ENCODE measurements around the gene TLCD5.

Gene TLCD5

DNA sequence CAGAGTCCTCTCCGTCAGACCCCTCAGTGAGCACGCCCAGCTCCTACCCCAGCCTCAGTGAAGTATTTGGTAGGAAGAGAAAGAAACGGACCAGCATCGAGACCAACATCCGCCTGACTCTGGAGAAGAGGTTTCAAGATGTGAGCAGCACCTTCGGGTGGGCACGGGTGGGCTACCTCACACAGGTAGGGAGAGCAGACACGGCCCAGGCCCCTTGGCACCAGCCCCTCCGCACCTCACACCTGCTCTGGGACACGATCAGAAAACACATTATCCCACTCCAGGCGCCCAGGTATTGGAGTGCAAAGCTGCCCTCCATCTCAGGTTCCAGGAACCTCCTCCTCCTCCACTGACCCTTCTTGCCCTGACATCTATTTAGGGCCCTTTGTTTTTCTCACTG, 17.6 kb upstream of the TLCD5 start:
- peaks cover 3 to 8% of the 10 kb centered on the region in 2 donors for H3K27me3 ChIP-seq (ENCODE audit: control insufficient read depth in 1 of 2, insufficient read depth in 2 of 2, low read length in 2 of 2)
- no peaks in the 10 kb centered on the region for H3K36me3 ChIP-seq (ENCODE audit: control insufficient read depth in 2 of 2, insufficient read depth in 2 of 2, low read length in 2 of 2)
- no peaks in the 10 kb centered on the region for H3K4me1 ChIP-seq (ENCODE audit: control insufficient read depth, insufficient read depth, low read length)
- H3K9me3 ChIP-seq (ENCODE audit: control insufficient read depth in 2 of 2, low read length in 2 of 2) = no peaks in the 10 kb centered on the region
- no peak overlapping the region for H3K4me3 ChIP-seq (ENCODE audit: low read length in 2 of 2)
- H3K9ac ChIP-seq (ENCODE audit: low read length in 2 of 2) = no peak overlapping the region
- H3K27ac ChIP-seq (ENCODE audit: low read length) = no peak overlapping the region

DNA sequence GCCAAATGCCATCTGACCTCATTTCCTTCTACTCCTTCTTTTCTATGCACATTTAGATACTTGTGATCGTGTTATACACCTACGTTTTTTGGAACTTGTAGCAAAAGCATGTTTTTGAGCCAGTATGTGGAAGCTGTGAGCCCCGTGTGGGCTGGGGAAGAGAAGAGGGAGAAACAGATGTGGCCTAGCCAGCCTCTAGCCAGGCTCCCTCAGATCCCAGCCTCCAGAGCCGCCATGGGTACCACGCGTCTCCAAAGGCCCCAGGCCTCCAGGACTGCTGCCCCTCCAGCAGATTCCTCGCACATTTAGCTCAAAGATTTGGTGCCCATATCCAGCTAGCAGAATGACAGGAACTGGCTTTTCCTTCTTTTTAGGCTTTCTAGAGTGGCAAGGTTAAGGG, 17.0 kb upstream of the TLCD5 start:
- Histone ChIP-seq H3K9ac (ENCODE audit: low read length in 2 of 2) (no peak overlapping the region), H3K9me3 (ENCODE audit: control insufficient read depth in 2 of 2, low read length in 2 of 2) (no peaks in the 10 kb centered on the region), H3K27me3 (ENCODE audit: control insufficient read depth in 1 of 2, insufficient read depth in 2 of 2, low read length in 2 of 2) (peaks cover 3 to 8% of the 10 kb centered on the region in 2 donors), H3K4me1 (ENCODE audit: control insufficient read depth, insufficient read depth, low read length) (no peaks in the 10 kb centered on the region), H3K4me3 (ENCODE audit: low read length in 2 of 2) (no peak overlapping the region), H3K27ac (ENCODE audit: low read length) (no peak overlapping the region), H3K36me3 (ENCODE audit: control insufficient read depth in 2 of 2, insufficient read depth in 2 of 2, low read length in 2 of 2) (no peaks in the 10 kb centered on the region)

DNA sequence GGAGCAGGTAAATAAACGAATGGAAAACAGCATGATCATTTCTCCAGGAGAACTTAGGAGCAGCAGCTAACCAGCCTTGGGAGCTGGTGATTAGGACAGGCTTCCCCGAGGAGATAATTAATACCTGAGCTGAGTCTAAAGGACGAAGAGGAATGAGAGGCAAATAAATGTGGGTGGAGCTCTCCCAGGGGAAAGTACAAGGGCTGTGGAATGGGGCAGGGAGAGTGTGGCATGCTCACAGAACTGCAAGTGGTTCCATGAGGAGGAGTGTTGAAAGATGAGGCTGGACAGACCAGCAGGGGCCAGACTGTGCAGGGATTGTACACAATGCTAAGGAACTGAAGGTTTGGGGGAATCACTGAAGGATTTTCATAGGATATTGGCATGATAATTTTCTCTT, 14.2 kb upstream of the TLCD5 start:
- Histone ChIP-seq H3K27me3 (ENCODE audit: control insufficient read depth in 1 of 2, insufficient read depth in 2 of 2, low read length in 2 of 2) (peaks cover 3 to 8% of the 10 kb centered on the region in 2 donors), H3K9ac (ENCODE audit: low read length in 2 of 2) (no peak overlapping the region), H3K27ac (ENCODE audit: low read length) (no peak overlapping the region)

DNA sequence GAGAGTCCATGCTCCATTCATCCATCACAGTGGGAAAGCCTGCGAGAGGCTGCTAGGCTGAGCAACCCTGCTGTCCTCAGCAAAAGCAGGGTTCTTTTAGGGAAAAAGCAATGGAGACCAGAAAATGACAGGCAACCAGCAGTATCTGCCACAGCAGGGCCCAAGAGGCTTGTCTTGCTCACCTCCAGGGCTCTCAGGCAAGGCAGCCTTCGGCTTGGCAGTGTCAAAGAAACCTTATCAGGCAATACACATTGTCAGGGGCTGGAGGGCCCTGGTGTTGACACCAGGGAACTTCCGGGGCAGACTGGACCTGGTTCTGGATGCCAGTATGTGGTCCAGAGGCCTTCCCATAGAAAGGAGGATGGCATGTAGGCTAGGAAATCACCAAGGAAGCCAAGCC, 10.2 kb upstream of the TLCD5 start:
- no peak overlapping the region for H3K4me3 ChIP-seq (ENCODE audit: low read length in 2 of 2)
- no peak overlapping the region for H3K9ac ChIP-seq (ENCODE audit: low read length in 2 of 2)
- no peaks in the 10 kb centered on the region for H3K9me3 ChIP-seq (ENCODE audit: control insufficient read depth in 2 of 2, low read length in 2 of 2)
- no peaks in the 10 kb centered on the region for H3K36me3 ChIP-seq (ENCODE audit: control insufficient read depth in 2 of 2, insufficient read depth in 2 of 2, low read length in 2 of 2)
- peaks cover 16% of the 10 kb centered on the region for H3K4me1 ChIP-seq (ENCODE audit: control insufficient read depth, insufficient read depth, low read length)
- no peak overlapping the region for H3K27ac ChIP-seq (ENCODE audit: low read length)
- H3K27me3 ChIP-seq (ENCODE audit: control insufficient read depth in 1 of 2, insufficient read depth in 2 of 2, low read length in 2 of 2) = peaks cover 0 to 2% of the 10 kb centered on the region in 2 donors

More for the DNA sequence above, 14.2 kb upstream of the TLCD5 start:
- no peaks in the 10 kb centered on the region for H3K36me3 ChIP-seq (ENCODE audit: control insufficient read depth in 2 of 2, insufficient read depth in 2 of 2, low read length in 2 of 2)
- H3K4me1 ChIP-seq (ENCODE audit: control insufficient read depth, insufficient read depth, low read length) = no peaks in the 10 kb centered on the region
- no peaks in the 10 kb centered on the region for H3K9me3 ChIP-seq (ENCODE audit: control insufficient read depth in 2 of 2, low read length in 2 of 2)
- H3K4me3 ChIP-seq (ENCODE audit: low read length in 2 of 2) = no peak overlapping the region

DNA sequence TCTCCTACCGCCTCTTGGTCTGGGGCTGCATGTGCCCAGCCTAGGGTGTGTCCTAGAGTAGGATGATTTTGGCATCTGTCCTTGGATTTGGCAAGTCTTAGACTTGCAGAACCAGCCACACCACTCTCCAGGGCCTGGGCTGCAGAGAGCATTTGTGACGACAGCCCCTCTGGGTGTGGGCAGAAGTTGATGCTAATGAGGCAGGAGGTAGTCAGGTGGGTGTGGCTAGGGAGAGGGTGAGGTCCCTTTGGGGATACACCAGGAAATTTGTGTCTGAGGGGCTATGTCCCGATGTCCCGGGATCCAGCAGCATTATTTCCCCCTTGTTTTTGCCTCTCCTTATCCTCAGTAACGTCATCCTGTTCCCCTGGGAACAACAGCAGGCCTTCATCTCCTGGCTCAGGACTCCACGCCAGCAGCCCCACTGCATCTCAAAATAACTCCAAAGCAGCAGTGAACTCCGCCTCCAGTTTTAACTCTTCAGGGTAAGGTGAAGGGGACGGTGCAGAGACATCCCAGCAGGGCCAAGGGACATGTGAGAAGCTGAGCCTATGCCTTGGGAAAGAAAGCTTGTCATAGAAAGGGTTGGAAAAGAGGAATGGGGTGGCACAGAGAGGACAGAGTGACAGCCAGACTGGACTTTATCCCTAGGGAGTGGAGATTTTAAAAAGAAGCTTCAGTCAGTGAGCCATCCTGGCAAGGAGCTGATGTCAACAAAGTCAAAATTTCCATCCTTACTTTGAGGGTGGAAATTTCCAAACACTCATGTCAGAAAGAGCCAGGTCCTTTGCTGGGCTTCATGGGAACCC, 8.0 kb upstream of the TLCD5 start:
- Histone ChIP-seq H3K27ac (ENCODE audit: low read length) (peak overlapping the region; percentile 64), H3K9ac (ENCODE audit: low read length in 2 of 2) (peak overlapping the region in 1 of 2 donors; percentile 29), H3K4me3 (ENCODE audit: low read length in 2 of 2) (peak overlapping the region in 1 of 2 donors; percentile 14)

DNA sequence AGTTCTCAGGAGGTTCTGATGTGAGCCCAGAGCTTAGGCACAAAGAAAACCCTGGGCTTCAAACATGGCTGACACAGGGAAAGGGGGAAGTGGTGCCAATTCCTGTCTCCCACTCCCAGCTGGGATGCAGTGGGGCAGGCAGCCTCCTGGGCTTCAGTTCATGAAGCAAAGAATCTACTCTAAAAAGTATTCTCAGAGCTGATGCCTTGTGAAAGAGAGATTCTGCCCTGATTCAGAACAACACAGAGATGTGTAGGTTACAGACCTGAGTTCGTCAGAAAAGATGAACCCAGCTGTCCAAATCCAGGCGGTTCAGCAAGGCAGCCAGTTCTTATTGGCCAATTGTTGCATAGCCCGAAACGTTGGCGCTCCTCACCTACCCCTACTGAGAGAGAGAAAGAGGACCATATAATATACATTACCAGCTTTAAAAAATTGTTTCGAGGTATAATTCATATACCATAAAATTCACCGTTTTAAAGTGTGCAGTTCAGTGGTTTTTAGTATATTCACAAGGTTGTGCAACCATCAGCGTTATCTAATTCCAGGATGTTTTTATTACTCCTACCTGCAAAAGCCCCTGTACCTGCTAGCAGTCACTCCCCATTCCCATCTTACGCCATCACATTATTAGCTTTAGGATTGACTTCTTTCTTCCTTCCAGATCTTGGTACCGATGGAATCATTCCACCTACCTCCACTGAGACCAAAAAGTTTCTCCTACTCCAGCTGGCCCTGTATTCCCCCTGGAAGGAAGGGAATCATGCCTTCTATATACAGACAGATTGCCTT, 7.2 kb upstream of the TLCD5 start:
- Histone ChIP-seq H3K36me3 (ENCODE audit: control insufficient read depth in 2 of 2, insufficient read depth in 2 of 2, low read length in 2 of 2) (no peaks in the 10 kb centered on the region), H3K9me3 (ENCODE audit: control insufficient read depth in 2 of 2, low read length in 2 of 2) (no peaks in the 10 kb centered on the region), H3K4me1 (ENCODE audit: control insufficient read depth, insufficient read depth, low read length) (peaks cover 16% of the 10 kb centered on the region), H3K4me3 (ENCODE audit: low read length in 2 of 2) (no peak overlapping the region), H3K9ac (ENCODE audit: low read length in 2 of 2) (no peak overlapping the region), H3K27me3 (ENCODE audit: control insufficient read depth in 1 of 2, insufficient read depth in 2 of 2, low read length in 2 of 2) (no peaks in the 10 kb centered on the region), H3K27ac (ENCODE audit: low read length) (peak overlapping the region; percentile 64)

More for the DNA sequence above, 8.0 kb upstream of the TLCD5 start:
- Histone ChIP-seq H3K27me3 (ENCODE audit: control insufficient read depth in 1 of 2, insufficient read depth in 2 of 2, low read length in 2 of 2) (no peaks in the 10 kb centered on the region), H3K9me3 (ENCODE audit: control insufficient read depth in 2 of 2, low read length in 2 of 2) (no peaks in the 10 kb centered on the region), H3K4me1 (ENCODE audit: control insufficient read depth, insufficient read depth, low read length) (peaks cover 16% of the 10 kb centered on the region), H3K36me3 (ENCODE audit: control insufficient read depth in 2 of 2, insufficient read depth in 2 of 2, low read length in 2 of 2) (no peaks in the 10 kb centered on the region)

DNA sequence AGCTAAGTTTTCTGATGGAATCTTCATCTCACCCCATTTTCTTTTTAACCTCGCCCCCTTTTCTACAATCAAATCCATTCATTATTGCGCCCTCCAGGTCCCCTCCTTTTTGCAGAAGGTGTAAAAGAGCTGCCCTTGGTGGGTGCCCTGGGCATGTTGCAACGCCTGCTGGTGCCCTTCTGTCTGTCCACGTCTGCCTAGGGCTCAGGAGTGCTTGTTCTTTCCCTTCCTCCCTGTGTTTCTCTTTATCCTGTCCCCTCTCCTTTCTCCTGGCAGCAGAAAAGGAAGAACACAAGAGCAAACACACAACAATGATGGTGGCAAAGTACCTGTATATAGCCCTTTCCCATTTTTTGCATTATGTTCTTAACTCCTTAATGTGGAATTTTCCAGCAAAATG, 6.2 kb upstream of the TLCD5 start:
- Histone ChIP-seq H3K36me3 (ENCODE audit: control insufficient read depth in 2 of 2, insufficient read depth in 2 of 2, low read length in 2 of 2) (no peaks in the 10 kb centered on the region), H3K27ac (ENCODE audit: low read length) (no peak overlapping the region), H3K9me3 (ENCODE audit: control insufficient read depth in 2 of 2, low read length in 2 of 2) (no peaks in the 10 kb centered on the region), H3K4me3 (ENCODE audit: low read length in 2 of 2) (no peak overlapping the region), H3K27me3 (ENCODE audit: control insufficient read depth in 1 of 2, insufficient read depth in 2 of 2, low read length in 2 of 2) (no peaks in the 10 kb centered on the region), H3K9ac (ENCODE audit: low read length in 2 of 2) (no peak overlapping the region), H3K4me1 (ENCODE audit: control insufficient read depth, insufficient read depth, low read length) (peaks cover 16% of the 10 kb centered on the region)

DNA sequence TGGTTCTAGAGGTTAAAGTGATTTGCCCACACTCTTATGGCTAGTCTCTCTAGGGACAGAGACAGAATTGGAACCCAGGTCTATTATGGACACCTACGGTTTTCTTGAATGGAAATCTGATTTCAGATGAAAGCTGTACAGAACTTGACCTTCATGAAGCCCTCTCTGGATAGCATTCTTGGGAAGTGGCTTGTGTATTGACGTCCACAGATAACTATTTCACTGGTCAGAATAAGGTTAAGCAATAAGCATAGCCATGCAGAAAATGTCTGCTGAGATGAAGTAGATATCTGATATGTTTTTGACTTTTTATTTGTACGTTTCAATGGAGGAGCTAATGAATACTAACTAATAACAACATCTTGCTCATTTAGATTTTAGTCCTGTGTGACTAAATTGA, 1.1 kb downstream of the TLCD5 start:
- Histone ChIP-seq H3K4me3 (ENCODE audit: low read length in 2 of 2) (peak overlapping the region; percentile 64 to 79), H3K27me3 (ENCODE audit: control insufficient read depth in 1 of 2, insufficient read depth in 2 of 2, low read length in 2 of 2) (no peaks in the 10 kb centered on the region), H3K36me3 (ENCODE audit: control insufficient read depth in 2 of 2, insufficient read depth in 2 of 2, low read length in 2 of 2) (peaks cover 9 to 16% of the 10 kb centered on the region in 2 donors), H3K9ac (ENCODE audit: low read length in 2 of 2) (peak overlapping the region; percentile 82 to 87), H3K9me3 (ENCODE audit: control insufficient read depth in 2 of 2, low read length in 2 of 2) (no peaks in the 10 kb centered on the region), H3K4me1 (ENCODE audit: control insufficient read depth, insufficient read depth, low read length) (peaks cover 14% of the 10 kb centered on the region), H3K27ac (ENCODE audit: low read length) (peak overlapping the region; percentile 77)

DNA sequence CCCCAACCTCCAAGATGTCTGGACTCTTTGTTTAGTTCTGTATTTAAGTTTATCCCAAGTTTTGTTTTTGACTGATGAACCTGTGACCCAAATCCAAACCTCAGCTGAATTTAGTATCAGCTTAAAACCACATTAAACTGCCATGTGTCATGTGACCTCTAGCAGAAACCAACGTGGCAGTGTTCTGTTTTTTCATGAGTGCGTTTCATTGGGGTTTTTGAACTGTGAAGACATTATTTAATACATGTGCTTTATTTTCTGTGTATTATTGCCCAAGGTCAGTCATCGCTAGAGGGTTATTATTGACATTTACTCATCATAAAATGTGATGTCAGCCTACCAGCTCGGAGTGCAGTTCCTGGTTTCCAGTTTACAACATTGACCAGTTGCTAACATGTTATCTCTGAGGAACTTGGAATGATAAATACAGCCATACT, 1.8 kb downstream of the TLCD5 start:
- Histone ChIP-seq H3K4me1 (ENCODE audit: control insufficient read depth, insufficient read depth, low read length) (peaks cover 14% of the 10 kb centered on the region), H3K27ac (ENCODE audit: low read length) (no peak overlapping the region), H3K36me3 (ENCODE audit: control insufficient read depth in 2 of 2, insufficient read depth in 2 of 2, low read length in 2 of 2) (peaks cover 9 to 20% of the 10 kb centered on the region in 2 donors), H3K9me3 (ENCODE audit: control insufficient read depth in 2 of 2, low read length in 2 of 2) (no peaks in the 10 kb centered on the region), H3K9ac (ENCODE audit: low read length in 2 of 2) (no peak overlapping the region), H3K4me3 (ENCODE audit: low read length in 2 of 2) (no peak overlapping the region), H3K27me3 (ENCODE audit: control insufficient read depth in 1 of 2, insufficient read depth in 2 of 2, low read length in 2 of 2) (no peaks in the 10 kb centered on the region)

DNA sequence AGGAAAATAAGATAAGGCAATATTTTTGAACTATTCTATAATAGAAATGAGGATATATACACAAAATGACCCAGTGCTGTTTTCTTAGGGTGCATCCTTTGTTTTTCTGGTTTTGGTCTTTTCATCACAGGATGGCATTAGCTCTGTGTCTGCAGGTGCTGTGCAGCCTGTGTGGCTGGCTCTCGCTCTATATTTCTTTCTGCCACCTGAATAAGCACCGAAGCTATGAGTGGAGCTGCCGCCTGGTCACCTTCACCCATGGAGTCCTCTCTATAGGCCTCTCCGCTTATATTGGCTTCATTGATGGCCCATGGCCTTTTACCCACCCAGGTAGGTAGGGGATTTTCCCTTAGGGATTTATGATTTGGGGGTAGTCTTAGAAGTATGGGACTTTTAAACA, 2.2 kb downstream of the TLCD5 start:
- H3K4me3 ChIP-seq (ENCODE audit: low read length in 2 of 2) = no peak overlapping the region
- no peaks in the 10 kb centered on the region for H3K9me3 ChIP-seq (ENCODE audit: control insufficient read depth in 2 of 2, low read length in 2 of 2)
- H3K36me3 ChIP-seq (ENCODE audit: control insufficient read depth in 2 of 2, insufficient read depth in 2 of 2, low read length in 2 of 2) = peaks cover 9 to 20% of the 10 kb centered on the region in 2 donors
- no peak overlapping the region for H3K27ac ChIP-seq (ENCODE audit: low read length)
- H3K9ac ChIP-seq (ENCODE audit: low read length in 2 of 2) = no peak overlapping the region
- H3K4me1 ChIP-seq (ENCODE audit: control insufficient read depth, insufficient read depth, low read length) = peaks cover 16% of the 10 kb centered on the region
- no peaks in the 10 kb centered on the region for H3K27me3 ChIP-seq (ENCODE audit: control insufficient read depth in 1 of 2, insufficient read depth in 2 of 2, low read length in 2 of 2)
